ENCODE results near the gene UGT1A6.

Gene UGT1A6

GRCh38 chr2:233816771-233817170 is 124.1 kb downstream of the UGT1A6 start:
- Histone ChIP-seq H3K4me1 (ENCODE audit: control insufficient read depth in 1 of 2, insufficient read depth in 2 of 2, low read length in 2 of 2) (peaks cover 4 to 11% of the 10 kb centered on the region in 2 donors), H3K9me3 (ENCODE audit: control insufficient read depth in 1 of 2, low read length in 2 of 2) (no peaks in the 10 kb centered on the region), H3K27me3 (ENCODE audit: control insufficient read depth in 1 of 2, insufficient read depth in 2 of 2, low read length in 2 of 2) (peaks cover 2 to 3% of the 10 kb centered on the region in 2 donors), H3K36me3 (ENCODE audit: control insufficient read depth in 1 of 2, insufficient read depth in 2 of 2, low read length in 2 of 2) (no peaks in the 10 kb centered on the region), H3K27ac (ENCODE audit: low read depth, low read length) (no peak overlapping the region), H3K4me3 (ENCODE audit: low read depth in 1 of 2, low read length in 2 of 2) (no peak overlapping the region), H3K9ac (ENCODE audit: low read depth in 1 of 2, low read length in 2 of 2) (no peak overlapping the region)

GRCh38 chr2:233817361-233817911 is 124.7 kb downstream of the UGT1A6 start:
- no peak overlapping the region for H3K9ac ChIP-seq (ENCODE audit: low read depth in 1 of 2, low read length in 2 of 2)
- H3K9me3 ChIP-seq (ENCODE audit: control insufficient read depth in 1 of 2, low read length in 2 of 2) = no peaks in the 10 kb centered on the region
- no peak overlapping the region for H3K27ac ChIP-seq (ENCODE audit: low read depth, low read length)
- peaks cover 9 to 18% of the 10 kb centered on the region in 2 donors for H3K4me1 ChIP-seq (ENCODE audit: control insufficient read depth in 1 of 2, insufficient read depth in 2 of 2, low read length in 2 of 2)
- no peak overlapping the region for H3K4me3 ChIP-seq (ENCODE audit: low read depth in 1 of 2, low read length in 2 of 2)
- H3K36me3 ChIP-seq (ENCODE audit: control insufficient read depth in 1 of 2, insufficient read depth in 2 of 2, low read length in 2 of 2) = no peaks in the 10 kb centered on the region
- peaks cover 2 to 3% of the 10 kb centered on the region in 2 donors for H3K27me3 ChIP-seq (ENCODE audit: control insufficient read depth in 1 of 2, insufficient read depth in 2 of 2, low read length in 2 of 2)

GRCh38 chr2:233817995-233818638 is 125.4 kb downstream of the UGT1A6 start:
- peaks cover 9 to 24% of the 10 kb centered on the region in 2 donors for H3K4me1 ChIP-seq (ENCODE audit: control insufficient read depth in 1 of 2, insufficient read depth in 2 of 2, low read length in 2 of 2)
- no peak overlapping the region for H3K4me3 ChIP-seq (ENCODE audit: low read depth in 1 of 2, low read length in 2 of 2)
- H3K36me3 ChIP-seq (ENCODE audit: control insufficient read depth in 1 of 2, insufficient read depth in 2 of 2, low read length in 2 of 2) = no peaks in the 10 kb centered on the region
- H3K27me3 ChIP-seq (ENCODE audit: control insufficient read depth in 1 of 2, insufficient read depth in 2 of 2, low read length in 2 of 2) = peaks cover 2 to 3% of the 10 kb centered on the region in 2 donors
- H3K27ac ChIP-seq (ENCODE audit: low read depth, low read length) = no peak overlapping the region
- no peaks in the 10 kb centered on the region for H3K9me3 ChIP-seq (ENCODE audit: control insufficient read depth in 1 of 2, low read length in 2 of 2)
- H3K9ac ChIP-seq (ENCODE audit: low read depth in 1 of 2, low read length in 2 of 2) = no peak overlapping the region

GRCh38 chr2:233818639-233819621 is 126.2 kb downstream of the UGT1A6 start:
- H3K27me3 ChIP-seq (ENCODE audit: control insufficient read depth in 1 of 2, insufficient read depth in 2 of 2, low read length in 2 of 2) = peaks cover 0 to 3% of the 10 kb centered on the region in 2 donors
- H3K4me3 ChIP-seq (ENCODE audit: low read depth in 1 of 2, low read length in 2 of 2) = no peak overlapping the region
- H3K4me1 ChIP-seq (ENCODE audit: control insufficient read depth in 1 of 2, insufficient read depth in 2 of 2, low read length in 2 of 2) = peaks cover 9 to 29% of the 10 kb centered on the region in 2 donors
- no peak overlapping the region for H3K27ac ChIP-seq (ENCODE audit: low read depth, low read length)
- H3K9ac ChIP-seq (ENCODE audit: low read depth in 1 of 2, low read length in 2 of 2) = no peak overlapping the region
- H3K36me3 ChIP-seq (ENCODE audit: control insufficient read depth in 1 of 2, insufficient read depth in 2 of 2, low read length in 2 of 2) = no peaks in the 10 kb centered on the region
- H3K9me3 ChIP-seq (ENCODE audit: control insufficient read depth in 1 of 2, low read length in 2 of 2) = no peaks in the 10 kb centered on the region

- H3K4me1 ChIP-seq (ENCODE audit: control insufficient read depth in 1 of 2, insufficient read depth in 2 of 2, low read length in 2 of 2) = peaks cover 9 to 29% of the 10 kb centered on the region in 2 donors
- peaks cover 0 to 3% of the 10 kb centered on the region in 2 donors for H3K27me3 ChIP-seq (ENCODE audit: control insufficient read depth in 1 of 2, insufficient read depth in 2 of 2, low read length in 2 of 2)
- no peaks in the 10 kb centered on the region for H3K9me3 ChIP-seq (ENCODE audit: control insufficient read depth in 1 of 2, low read length in 2 of 2)
- H3K27ac ChIP-seq (ENCODE audit: low read depth, low read length) = no peak overlapping the region
- no peak overlapping the region for H3K4me3 ChIP-seq (ENCODE audit: low read depth in 1 of 2, low read length in 2 of 2)
- no peaks in the 10 kb centered on the region for H3K36me3 ChIP-seq (ENCODE audit: control insufficient read depth in 1 of 2, insufficient read depth in 2 of 2, low read length in 2 of 2)
- no peak overlapping the region for H3K9ac ChIP-seq (ENCODE audit: low read depth in 1 of 2, low read length in 2 of 2)
Observed at GRCh38 chr2:233819884-233820773, 127.4 kb downstream of the UGT1A6 start.

GRCh38 chr2:233820774-233821105 is 128.1 kb downstream of the UGT1A6 start:
- Histone ChIP-seq H3K4me3 (ENCODE audit: low read depth in 1 of 2, low read length in 2 of 2) (no peak overlapping the region), H3K36me3 (ENCODE audit: control insufficient read depth in 1 of 2, insufficient read depth in 2 of 2, low read length in 2 of 2) (no peaks in the 10 kb centered on the region), H3K27me3 (ENCODE audit: control insufficient read depth in 1 of 2, insufficient read depth in 2 of 2, low read length in 2 of 2) (peaks cover 0 to 3% of the 10 kb centered on the region in 2 donors), H3K4me1 (ENCODE audit: control insufficient read depth in 1 of 2, insufficient read depth in 2 of 2, low read length in 2 of 2) (peaks cover 9 to 29% of the 10 kb centered on the region in 2 donors), H3K9ac (ENCODE audit: low read depth in 1 of 2, low read length in 2 of 2) (no peak overlapping the region), H3K9me3 (ENCODE audit: control insufficient read depth in 1 of 2, low read length in 2 of 2) (no peaks in the 10 kb centered on the region), H3K27ac (ENCODE audit: low read depth, low read length) (no peak overlapping the region)

- Histone ChIP-seq H3K4me1 (ENCODE audit: control insufficient read depth in 1 of 2, insufficient read depth in 2 of 2, low read length in 2 of 2) (peaks cover 9 to 29% of the 10 kb centered on the region in 2 donors), H3K4me3 (ENCODE audit: low read depth in 1 of 2, low read length in 2 of 2) (no peak overlapping the region), H3K36me3 (ENCODE audit: control insufficient read depth in 1 of 2, insufficient read depth in 2 of 2, low read length in 2 of 2) (no peaks in the 10 kb centered on the region), H3K9ac (ENCODE audit: low read depth in 1 of 2, low read length in 2 of 2) (no peak overlapping the region), H3K27me3 (ENCODE audit: control insufficient read depth in 1 of 2, insufficient read depth in 2 of 2, low read length in 2 of 2) (peaks cover 0 to 3% of the 10 kb centered on the region in 2 donors), H3K27ac (ENCODE audit: low read depth, low read length) (no peak overlapping the region), H3K9me3 (ENCODE audit: control insufficient read depth in 1 of 2, low read length in 2 of 2) (no peaks in the 10 kb centered on the region)
Observed at GRCh38 chr2:233821196-233821595, 128.5 kb downstream of the UGT1A6 start.

GRCh38 chr2:233821709-233822100 is 129.0 kb downstream of the UGT1A6 start:
- peaks cover 9 to 29% of the 10 kb centered on the region in 2 donors for H3K4me1 ChIP-seq (ENCODE audit: control insufficient read depth in 1 of 2, insufficient read depth in 2 of 2, low read length in 2 of 2)
- H3K9ac ChIP-seq (ENCODE audit: low read depth in 1 of 2, low read length in 2 of 2) = no peak overlapping the region
- no peaks in the 10 kb centered on the region for H3K36me3 ChIP-seq (ENCODE audit: control insufficient read depth in 1 of 2, insufficient read depth in 2 of 2, low read length in 2 of 2)
- H3K9me3 ChIP-seq (ENCODE audit: control insufficient read depth in 1 of 2, low read length in 2 of 2) = no peaks in the 10 kb centered on the region
- H3K4me3 ChIP-seq (ENCODE audit: low read depth in 1 of 2, low read length in 2 of 2) = no peak overlapping the region
- no peak overlapping the region for H3K27ac ChIP-seq (ENCODE audit: low read depth, low read length)
- peaks cover 0 to 3% of the 10 kb centered on the region in 2 donors for H3K27me3 ChIP-seq (ENCODE audit: control insufficient read depth in 1 of 2, insufficient read depth in 2 of 2, low read length in 2 of 2)

GRCh38 chr2:233822101-233822771 is 129.5 kb downstream of the UGT1A6 start:
- H3K27ac ChIP-seq (ENCODE audit: low read depth, low read length) = no peak overlapping the region

More at GRCh38 chr2:233822101-233822771, 129.5 kb downstream of the UGT1A6 start:
- peaks cover 0 to 3% of the 10 kb centered on the region in 2 donors for H3K27me3 ChIP-seq (ENCODE audit: control insufficient read depth in 1 of 2, insufficient read depth in 2 of 2, low read length in 2 of 2)
- no peak overlapping the region for H3K9ac ChIP-seq (ENCODE audit: low read depth in 1 of 2, low read length in 2 of 2)
- peaks cover 9 to 29% of the 10 kb centered on the region in 2 donors for H3K4me1 ChIP-seq (ENCODE audit: control insufficient read depth in 1 of 2, insufficient read depth in 2 of 2, low read length in 2 of 2)
- no peaks in the 10 kb centered on the region for H3K9me3 ChIP-seq (ENCODE audit: control insufficient read depth in 1 of 2, low read length in 2 of 2)
- no peaks in the 10 kb centered on the region for H3K36me3 ChIP-seq (ENCODE audit: control insufficient read depth in 1 of 2, insufficient read depth in 2 of 2, low read length in 2 of 2)
- H3K4me3 ChIP-seq (ENCODE audit: low read depth in 1 of 2, low read length in 2 of 2) = no peak overlapping the region
